ENCODE results near the gene SECTM1.

GRCh38 chr17:82344175-82344907, 10.8 kb upstream of the SECTM1 start:
- TF ChIP-seq EZH2 (IDR thresholded peaks at IDR 0.05; ENCODE audit: low read length, unreplicated experiment) (no peak), CTCF (conservative IDR thresholded peaks at IDR 0.05; ENCODE audit: low read depth, low read length) (no peak)

Measured in PC-3 (cell line).